Neural cell (in vitro differentiated cells): Measurements from ENCODE around the gene ADAP1.

Experiments
- CTCF ChIP-seq: fragments of 450-650 bp; IDR thresholded peaks from 2 replicates; pipeline ENCODE4 v1.5.1; 2014; ENCODE audit warnings: antibody characterized with exemption, mild to moderate bottlenecking, moderate library complexity; ENCODE audit not compliant: poor library complexity, severe bottlenecking
- EP300 ChIP-seq: fragments of 450-650 bp; conservative IDR thresholded peaks from 2 replicates; pipeline ENCODE4 v1.6.1; 2014; ENCODE audit warnings: antibody characterized with exemption, mild to moderate bottlenecking, moderate library complexity; ENCODE audit not compliant: poor library complexity, severe bottlenecking
- EZH2 ChIP-seq: fragments of 200-600, 300-800 bp; shearing (Covaris generic), sonication (generic); IDR thresholded peaks from 2 replicates; pipeline ENCODE4 v1.6.1; 2014; ENCODE audit warnings: antibody characterized with exemption, low read length, borderline replicate concordance, mild to moderate bottlenecking; ENCODE audit not compliant: insufficient read depth, poor library complexity, severe bottlenecking
- MXI1 ChIP-seq: fragments of 450-650 bp; conservative IDR thresholded peaks from 2 replicates; pipeline ENCODE4 v1.6.1; 2014; ENCODE audit warnings: antibody characterized with exemption, mild to moderate bottlenecking; ENCODE audit not compliant: poor library complexity, severe bottlenecking
- POLR2AphosphoS5 ChIP-seq: IDR thresholded peaks from 2 replicates; pipeline ENCODE4 v1.6.1; 2012
- RAD21 ChIP-seq: fragments of 450-650 bp; conservative IDR thresholded peaks from 2 replicates; pipeline ENCODE4 v1.6.1; 2014; ENCODE audit warnings: antibody characterized with exemption, mild to moderate bottlenecking, moderate library complexity
- REST ChIP-seq: IDR thresholded peaks from 2 replicates; pipeline ENCODE4 v1.6.1; 2012; ENCODE audit warnings: borderline replicate concordance
- TAF1 ChIP-seq: IDR thresholded peaks from 2 replicates; pipeline ENCODE4 v1.6.1; 2012; ENCODE audit warnings: low read depth

- no peak for TF ChIP-seq CTCF
- no peak for TF ChIP-seq EZH2
- TF ChIP-seq EP300: no peak
- TF ChIP-seq TAF1: no peak
- TF ChIP-seq POLR2AphosphoS5: no peak
- TF ChIP-seq RAD21: no peak
- TF ChIP-seq MXI1: no peak
- TF ChIP-seq REST: no peak
Measured at GRCh38 chr7:984361-985126, 30.1 kb upstream of the ADAP1 start.
